H1 (cell line): ENCODE results near the gene SNX3.

Experiments
- CTCF ChIP-seq, 3 experiments: IDR thresholded peaks; 1 replicate in 2 of 3; 2 replicates in 1 of 3; pipeline versions ENCODE4 v1.5.1 to v1.6.1; 2011; ENCODE audit warnings: low read length in 3 of 3, mild to moderate bottlenecking in 3 of 3, inconsistent platforms in 2 of 3, low read depth in 1 of 3, moderate library complexity in 1 of 3; ENCODE audit not compliant: insufficient read depth in 1 of 3; ENCODE audit errors: control extremely low read depth in 1 of 3
- GTF2F1 ChIP-seq: IDR thresholded peaks from 2 replicates; pipeline ENCODE4 v1.6.1; 2012; ENCODE audit warnings: low read depth, low read length, improper control_type of control experiment, borderline replicate concordance
- KDM1A ChIP-seq: fragments of 200-600, 300-600 bp; sonication (generic); IDR thresholded peaks from 2 replicates; pipeline ENCODE4 v1.7.1; 2016; ENCODE audit warnings: mild to moderate bottlenecking, low read length, borderline replicate concordance
- MAFK ChIP-seq: IDR thresholded peaks from 2 replicates; pipeline ENCODE4 v1.6.1; 2012; ENCODE audit warnings: low read depth, mild to moderate bottlenecking, improper control_type of control experiment, low read length
- POLR2A ChIP-seq, 2 experiments: IDR thresholded peaks; 1 replicate in 1 of 2; 2 replicates in 1 of 2; pipeline ENCODE4 v1.6.1; 2011; ENCODE audit warnings: low read depth in 2 of 2, low read length in 2 of 2, mild to moderate bottlenecking in 2 of 2; ENCODE audit errors: control extremely low read depth in 1 of 2
- POLR2AphosphoS5 ChIP-seq: IDR thresholded peaks from 2 replicates; pipeline ENCODE4 v1.6.1; 2011; ENCODE audit warnings: low read depth, low read length
- SUZ12 ChIP-seq: fragments of 200-600 bp; sonication (generic); IDR thresholded peaks from 2 replicates; pipeline ENCODE4 v1.6.1; 2012; ENCODE audit warnings: mild to moderate bottlenecking, inconsistent platforms, low read length, moderate library complexity, mixed read lengths
- ZNF274 ChIP-seq: IDR thresholded peaks from 2 replicates; pipeline ENCODE4 v1.7.0; 2012; ENCODE audit warnings: low read length, borderline replicate concordance; ENCODE audit errors: extremely low read depth

GRCh38 chr6:108193131-108193530 lies 67.7 kb downstream of the SNX3 start:
- TF ChIP-seq CTCF (IDR thresholded peaks at IDR 0.05; ENCODE audit: control extremely low read depth in 1 of 3, insufficient read depth in 1 of 3, low read depth in 1 of 3, low read length in 3 of 3) (no peak), POLR2AphosphoS5 (no peak), SUZ12 (no peak), KDM1A (no peak), POLR2A (IDR thresholded peaks at IDR 0.05; ENCODE audit: control extremely low read depth in 1 of 2, low read depth in 2 of 2, low read length in 2 of 2) (no peak), GTF2F1 (no peak), MAFK (no peak), ZNF274 (no peak)
